Breast epithelium (tissue), 3 donors: ENCODE data around the gene IQGAP3.

Source experiments
- POLR2A ChIP-seq: fragments of 450-650 bp; IDR thresholded peaks from one replicate; pipeline ENCODE4 v1.6.1; 2016; ENCODE audit warnings: antibody characterized with exemption, mild to moderate bottlenecking, moderate library complexity
- TF ChIP-seq, protein P1 (sequence below), 3 donors: fragments of 450-650 bp; IDR thresholded peaks; one replicate each; pipeline ENCODE4 v1.5.1; 2016 to 2017; ENCODE audit warnings: antibody characterized with exemption in 3 of 3, mild to moderate bottlenecking in 3 of 3, moderate library complexity in 3 of 3

DNA sequence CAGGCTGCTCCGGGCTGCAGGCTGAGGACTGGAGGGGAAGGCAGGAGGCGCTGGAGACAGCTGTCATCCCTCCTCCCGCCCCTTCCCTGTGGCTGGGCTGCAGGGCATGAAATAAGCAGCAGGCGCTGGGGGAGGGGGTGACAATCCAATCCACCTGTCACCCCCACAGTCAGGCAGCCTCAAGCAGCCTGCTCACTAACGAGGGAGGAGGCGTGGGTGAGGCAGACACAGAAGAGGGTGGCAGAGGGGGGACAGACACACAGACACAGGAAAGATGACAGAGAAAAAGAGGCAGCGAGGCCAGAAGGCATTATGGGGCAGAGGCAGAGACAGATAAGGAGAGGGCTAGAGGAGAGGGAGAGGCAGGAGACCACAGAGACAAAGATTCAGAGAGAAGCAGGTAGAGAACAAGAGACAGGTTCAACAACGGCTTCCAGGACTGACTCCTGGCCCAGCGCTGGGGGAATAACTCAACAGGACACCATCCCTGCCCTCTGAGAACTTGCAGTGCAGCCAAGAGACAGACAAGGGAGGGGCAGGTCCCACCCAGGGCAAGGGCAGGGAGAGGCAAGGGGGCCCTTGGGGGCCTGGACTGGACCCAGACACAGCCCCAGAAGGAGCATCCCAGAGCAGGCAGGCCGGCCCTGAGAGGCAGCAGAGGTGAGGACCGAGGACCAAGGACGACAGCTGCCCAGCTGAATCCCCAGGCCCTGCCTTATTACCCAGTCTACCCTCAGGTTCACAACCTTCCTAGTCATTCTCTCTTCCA lies 83.0 kb downstream of the IQGAP3 start:
- TF ChIP-seq, protein P1, sequence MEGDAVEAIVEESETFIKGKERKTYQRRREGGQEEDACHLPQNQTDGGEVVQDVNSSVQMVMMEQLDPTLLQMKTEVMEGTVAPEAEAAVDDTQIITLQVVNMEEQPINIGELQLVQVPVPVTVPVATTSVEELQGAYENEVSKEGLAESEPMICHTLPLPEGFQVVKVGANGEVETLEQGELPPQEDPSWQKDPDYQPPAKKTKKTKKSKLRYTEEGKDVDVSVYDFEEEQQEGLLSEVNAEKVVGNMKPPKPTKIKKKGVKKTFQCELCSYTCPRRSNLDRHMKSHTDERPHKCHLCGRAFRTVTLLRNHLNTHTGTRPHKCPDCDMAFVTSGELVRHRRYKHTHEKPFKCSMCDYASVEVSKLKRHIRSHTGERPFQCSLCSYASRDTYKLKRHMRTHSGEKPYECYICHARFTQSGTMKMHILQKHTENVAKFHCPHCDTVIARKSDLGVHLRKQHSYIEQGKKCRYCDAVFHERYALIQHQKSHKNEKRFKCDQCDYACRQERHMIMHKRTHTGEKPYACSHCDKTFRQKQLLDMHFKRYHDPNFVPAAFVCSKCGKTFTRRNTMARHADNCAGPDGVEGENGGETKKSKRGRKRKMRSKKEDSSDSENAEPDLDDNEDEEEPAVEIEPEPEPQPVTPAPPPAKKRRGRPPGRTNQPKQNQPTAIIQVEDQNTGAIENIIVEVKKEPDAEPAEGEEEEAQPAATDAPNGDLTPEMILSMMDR (IDR thresholded peaks at IDR 0.05): no peak
- no peak for TF ChIP-seq POLR2A
